Measurements from ENCODE around the gene LDAH. TPM values are rescaled to one million over a fixed set of nuclear protein-coding genes. Genes with fewer than 3 reads are reported as not detected.

The LDAH gene
- polyA plus RNA-seq, 2 of the 4 experiments (the other 2 are of a cell fraction): 29.6 to 42.4 TPM

- Histone ChIP-seq H3K9me3 (no peaks in the 10 kb centered on the region), H3K27ac (no peak overlapping the region), H3K4me3 (no peak overlapping the region), H3K4me1 (peaks cover 6% of the 10 kb centered on the region; the same call in 2 of the 3 replicates), H3K4me2 (no peak overlapping the region)
- FAIRE-seq: no peak
- 69% methylated on average over 3 of the region's 3 CpGs for WGBS (ENCODE audit: missing lambda C conversion rate)
- no peak for TF ChIP-seq RARB (CRISPR knock-in tag; IDR thresholded peaks at IDR 0.05)
- no peak for TF ChIP-seq ZC3H11A (IDR thresholded peaks at IDR 0.05)
- TF ChIP-seq, protein P1, sequence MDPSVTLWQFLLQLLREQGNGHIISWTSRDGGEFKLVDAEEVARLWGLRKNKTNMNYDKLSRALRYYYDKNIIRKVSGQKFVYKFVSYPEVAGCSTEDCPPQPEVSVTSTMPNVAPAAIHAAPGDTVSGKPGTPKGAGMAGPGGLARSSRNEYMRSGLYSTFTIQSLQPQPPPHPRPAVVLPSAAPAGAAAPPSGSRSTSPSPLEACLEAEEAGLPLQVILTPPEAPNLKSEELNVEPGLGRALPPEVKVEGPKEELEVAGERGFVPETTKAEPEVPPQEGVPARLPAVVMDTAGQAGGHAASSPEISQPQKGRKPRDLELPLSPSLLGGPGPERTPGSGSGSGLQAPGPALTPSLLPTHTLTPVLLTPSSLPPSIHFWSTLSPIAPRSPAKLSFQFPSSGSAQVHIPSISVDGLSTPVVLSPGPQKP (IDR thresholded peaks at IDR 0.05; ENCODE audit: low read depth, low read length): no peak
- TF ChIP-seq ATOH8 (CRISPR knock-in tag; IDR thresholded peaks at IDR 0.05; ENCODE audit: low read depth): no peak
- TF ChIP-seq, protein P2, sequence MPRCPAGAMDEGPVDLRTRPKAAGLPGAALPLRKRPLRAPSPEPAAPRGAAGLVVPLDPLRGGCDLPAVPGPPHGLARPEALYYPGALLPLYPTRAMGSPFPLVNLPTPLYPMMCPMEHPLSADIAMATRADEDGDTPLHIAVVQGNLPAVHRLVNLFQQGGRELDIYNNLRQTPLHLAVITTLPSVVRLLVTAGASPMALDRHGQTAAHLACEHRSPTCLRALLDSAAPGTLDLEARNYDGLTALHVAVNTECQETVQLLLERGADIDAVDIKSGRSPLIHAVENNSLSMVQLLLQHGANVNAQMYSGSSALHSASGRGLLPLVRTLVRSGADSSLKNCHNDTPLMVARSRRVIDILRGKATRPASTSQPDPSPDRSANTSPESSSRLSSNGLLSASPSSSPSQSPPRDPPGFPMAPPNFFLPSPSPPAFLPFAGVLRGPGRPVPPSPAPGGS (IDR thresholded peaks at IDR 0.05): no peak
- TF ChIP-seq, protein P3, sequence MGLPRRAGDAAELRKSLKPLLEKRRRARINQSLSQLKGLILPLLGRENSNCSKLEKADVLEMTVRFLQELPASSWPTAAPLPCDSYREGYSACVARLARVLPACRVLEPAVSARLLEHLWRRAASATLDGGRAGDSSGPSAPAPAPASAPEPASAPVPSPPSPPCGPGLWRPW (IDR thresholded peaks at IDR 0.05): no peak
- no peak for TF ChIP-seq SREBF2 (IDR thresholded peaks at IDR 0.05)
- TF ChIP-seq EHF (CRISPR knock-in tag; IDR thresholded peaks at IDR 0.05): no peak
- TF ChIP-seq FOSL2 (IDR thresholded peaks at IDR 0.05): no peak
- no peak for TF ChIP-seq FOSL2 (CRISPR knock-in tag; IDR thresholded peaks at IDR 0.05)
- no peak for TF ChIP-seq POLR2AphosphoS2 (conservative IDR thresholded peaks at IDR 0.05; ENCODE audit: low read length)
- TF ChIP-seq ESRRA (IDR thresholded peaks at IDR 0.05; ENCODE audit: borderline replicate concordance, low read length): no peak
- TF ChIP-seq EHMT2 (IDR thresholded peaks at IDR 0.05; ENCODE audit: low read depth): no peak
- TF ChIP-seq, protein P4, sequence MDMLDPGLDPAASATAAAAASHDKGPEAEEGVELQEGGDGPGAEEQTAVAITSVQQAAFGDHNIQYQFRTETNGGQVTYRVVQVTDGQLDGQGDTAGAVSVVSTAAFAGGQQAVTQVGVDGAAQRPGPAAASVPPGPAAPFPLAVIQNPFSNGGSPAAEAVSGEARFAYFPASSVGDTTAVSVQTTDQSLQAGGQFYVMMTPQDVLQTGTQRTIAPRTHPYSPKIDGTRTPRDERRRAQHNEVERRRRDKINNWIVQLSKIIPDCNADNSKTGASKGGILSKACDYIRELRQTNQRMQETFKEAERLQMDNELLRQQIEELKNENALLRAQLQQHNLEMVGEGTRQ (IDR thresholded peaks at IDR 0.05): no peak
- TF ChIP-seq RCOR1 (IDR thresholded peaks at IDR 0.05; ENCODE audit: low read depth, low read length): no peak
- TF ChIP-seq HOXB5 (CRISPR knock-in tag; IDR thresholded peaks at IDR 0.05): no peak
- TF ChIP-seq NR3C1 (IDR thresholded peaks at IDR 0.05): no peak
- no peak for TF ChIP-seq PHF8 (IDR thresholded peaks at IDR 0.05; ENCODE audit: borderline replicate concordance, low read depth)
- TF ChIP-seq CEBPB (IDR thresholded peaks at IDR 0.05): no peak
- TF ChIP-seq POLR2A (IDR thresholded peaks at IDR 0.05; ENCODE audit: low read length): no peak
- TF ChIP-seq, protein P5, sequence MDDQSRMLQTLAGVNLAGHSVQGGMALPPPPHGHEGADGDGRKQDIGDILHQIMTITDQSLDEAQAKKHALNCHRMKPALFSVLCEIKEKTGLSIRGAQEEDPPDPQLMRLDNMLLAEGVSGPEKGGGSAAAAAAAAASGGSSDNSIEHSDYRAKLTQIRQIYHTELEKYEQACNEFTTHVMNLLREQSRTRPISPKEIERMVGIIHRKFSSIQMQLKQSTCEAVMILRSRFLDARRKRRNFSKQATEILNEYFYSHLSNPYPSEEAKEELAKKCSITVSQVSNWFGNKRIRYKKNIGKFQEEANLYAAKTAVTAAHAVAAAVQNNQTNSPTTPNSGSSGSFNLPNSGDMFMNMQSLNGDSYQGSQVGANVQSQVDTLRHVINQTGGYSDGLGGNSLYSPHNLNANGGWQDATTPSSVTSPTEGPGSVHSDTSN (IDR thresholded peaks at IDR 0.05): no peak
- no peak for DNase-seq (ENCODE audit: low read depth in 1 of 2, low spot score in 1 of 2)
- ATAC-seq: no peak
- ChIA-PET POLR2A (no interaction called here), CTCF (interaction anchor here (1.0 kb wide), 1 partner anchor 16 kb away, joined by 3 read pairs; no protein-coding TSS in a partner anchor)
Observed at GRCh38 chr2:20797096-20797495, 25.8 kb downstream of the LDAH start.

GRCh38 chr2:20796374-20796791 lies 26.5 kb downstream of the LDAH start:
- no peaks in the 10 kb centered on the region for H3K9me3 ChIP-seq
- FAIRE-seq (no peak), ATAC-seq (no peak), DNase-seq (ENCODE audit: low read depth in 1 of 2, low spot score in 1 of 2) (peak in 1 of 2 experiments; percentile 7)
- H3K4me2 ChIP-seq: 0 out of 3 replicates have a peak overlapping the region, but pooled peaks have one; percentile 14
- ChIA-PET CTCF (no interaction called here), POLR2A (no interaction called here)
- WGBS (ENCODE audit: missing lambda C conversion rate): 83% methylated on average over 1 of the region's 1 CpG
- H3K4me3 ChIP-seq: no peak overlapping the region
- H3K27ac ChIP-seq: no peak overlapping the region
- peaks cover 6% of the 10 kb centered on the region; the same call in 2 of the 3 replicates for H3K4me1 ChIP-seq
- TF ChIP-seq, protein P6, sequence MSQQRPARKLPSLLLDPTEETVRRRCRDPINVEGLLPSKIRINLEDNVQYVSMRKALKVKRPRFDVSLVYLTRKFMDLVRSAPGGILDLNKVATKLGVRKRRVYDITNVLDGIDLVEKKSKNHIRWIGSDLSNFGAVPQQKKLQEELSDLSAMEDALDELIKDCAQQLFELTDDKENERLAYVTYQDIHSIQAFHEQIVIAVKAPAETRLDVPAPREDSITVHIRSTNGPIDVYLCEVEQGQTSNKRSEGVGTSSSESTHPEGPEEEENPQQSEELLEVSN (IDR thresholded peaks at IDR 0.05; ENCODE audit: borderline replicate concordance, low read depth): no peak
- TF ChIP-seq HDAC2 (IDR thresholded peaks at IDR 0.05) (no peak), MAFK (IDR thresholded peaks at IDR 0.05; ENCODE audit: partially characterized antibody) (no peak), SREBF2 (IDR thresholded peaks at IDR 0.05) (no peak), ATOH8 (CRISPR knock-in tag; IDR thresholded peaks at IDR 0.05; ENCODE audit: low read depth) (no peak), TFCP2L1 (CRISPR knock-in tag; IDR thresholded peaks at IDR 0.05) (no peak), ESRRA (IDR thresholded peaks at IDR 0.05; ENCODE audit: borderline replicate concordance, low read length) (no peak), CHD4 (IDR thresholded peaks at IDR 0.05; ENCODE audit: borderline replicate concordance) (no peak), RARB (CRISPR knock-in tag; IDR thresholded peaks at IDR 0.05) (no peak)
- TF ChIP-seq, protein P7, sequence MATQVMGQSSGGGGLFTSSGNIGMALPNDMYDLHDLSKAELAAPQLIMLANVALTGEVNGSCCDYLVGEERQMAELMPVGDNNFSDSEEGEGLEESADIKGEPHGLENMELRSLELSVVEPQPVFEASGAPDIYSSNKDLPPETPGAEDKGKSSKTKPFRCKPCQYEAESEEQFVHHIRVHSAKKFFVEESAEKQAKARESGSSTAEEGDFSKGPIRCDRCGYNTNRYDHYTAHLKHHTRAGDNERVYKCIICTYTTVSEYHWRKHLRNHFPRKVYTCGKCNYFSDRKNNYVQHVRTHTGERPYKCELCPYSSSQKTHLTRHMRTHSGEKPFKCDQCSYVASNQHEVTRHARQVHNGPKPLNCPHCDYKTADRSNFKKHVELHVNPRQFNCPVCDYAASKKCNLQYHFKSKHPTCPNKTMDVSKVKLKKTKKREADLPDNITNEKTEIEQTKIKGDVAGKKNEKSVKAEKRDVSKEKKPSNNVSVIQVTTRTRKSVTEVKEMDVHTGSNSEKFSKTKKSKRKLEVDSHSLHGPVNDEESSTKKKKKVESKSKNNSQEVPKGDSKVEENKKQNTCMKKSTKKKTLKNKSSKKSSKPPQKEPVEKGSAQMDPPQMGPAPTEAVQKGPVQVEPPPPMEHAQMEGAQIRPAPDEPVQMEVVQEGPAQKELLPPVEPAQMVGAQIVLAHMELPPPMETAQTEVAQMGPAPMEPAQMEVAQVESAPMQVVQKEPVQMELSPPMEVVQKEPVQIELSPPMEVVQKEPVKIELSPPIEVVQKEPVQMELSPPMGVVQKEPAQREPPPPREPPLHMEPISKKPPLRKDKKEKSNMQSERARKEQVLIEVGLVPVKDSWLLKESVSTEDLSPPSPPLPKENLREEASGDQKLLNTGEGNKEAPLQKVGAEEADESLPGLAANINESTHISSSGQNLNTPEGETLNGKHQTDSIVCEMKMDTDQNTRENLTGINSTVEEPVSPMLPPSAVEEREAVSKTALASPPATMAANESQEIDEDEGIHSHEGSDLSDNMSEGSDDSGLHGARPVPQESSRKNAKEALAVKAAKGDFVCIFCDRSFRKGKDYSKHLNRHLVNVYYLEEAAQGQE (IDR thresholded peaks at IDR 0.05): no peak
- TF ChIP-seq, protein P3 (IDR thresholded peaks at IDR 0.05): no peak

All from A549 (cell line).